Measurements from ENCODE around the gene ADGRV1.
"Not testable (repeated sequence)": the region's sequence is repeated elsewhere in the genome, so short reads cannot be mapped to it uniquely, and the experiment has no call there.

DNA sequence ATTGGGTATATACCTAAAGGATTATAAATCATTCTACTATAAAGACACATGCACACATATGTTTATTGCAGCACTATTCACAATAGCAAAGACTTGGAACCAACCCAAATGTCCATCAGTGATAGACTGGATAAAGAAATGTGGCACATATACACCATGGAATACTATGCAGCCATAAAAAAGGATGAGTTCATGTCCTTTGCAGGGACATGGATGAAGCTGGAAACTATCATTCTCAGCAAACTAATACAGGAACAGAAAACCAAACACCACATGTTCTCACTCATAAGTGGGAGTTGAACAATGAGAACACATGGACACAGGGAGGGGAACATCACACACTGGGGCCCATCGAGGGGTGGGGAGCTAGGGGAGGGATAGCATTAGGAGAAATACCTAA lies 482.5 kb downstream of the ADGRV1 start:
- not testable (repeated sequence) for TF ChIP-seq CTCF (conservative IDR thresholded peaks at IDR 0.05; ENCODE audit: low read depth, low read length); EZH2 (IDR thresholded peaks at IDR 0.05; ENCODE audit: borderline replicate concordance, low read depth, low read length, poor library complexity, severe bottlenecking)

Data from A673 (cell line).